GM15510 (cell line): ENCODE results near the gene BHMT2.

Experiments
- POLR2A ChIP-seq: IDR thresholded peaks from 3 replicates; pipeline ENCODE4 v1.6.1; 2011; ENCODE audit warnings: borderline replicate concordance; ENCODE audit not compliant: insufficient read length; ENCODE audit errors: extremely low read depth

The BHMT2 gene

DNA sequence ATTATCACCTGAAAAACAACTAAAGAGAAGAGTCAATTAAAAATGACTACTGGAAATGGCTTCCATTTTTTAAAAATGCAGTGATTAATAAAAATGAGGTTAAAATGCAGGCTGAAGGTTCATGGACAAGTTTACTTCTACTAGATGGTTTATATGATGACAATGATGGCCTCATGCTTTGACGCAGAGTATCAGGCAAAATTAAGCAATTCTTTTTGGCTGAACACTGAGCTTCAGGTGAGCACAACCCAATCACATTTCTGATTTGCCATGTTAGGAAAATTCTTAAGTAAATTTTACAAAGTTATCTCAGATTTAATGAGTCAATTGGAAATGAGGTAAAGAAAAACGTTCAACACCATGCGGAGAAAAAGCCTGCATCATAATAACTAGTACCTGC lies 22.4 kb upstream of the BHMT2 start:
- no peak for TF ChIP-seq POLR2A

DNA sequence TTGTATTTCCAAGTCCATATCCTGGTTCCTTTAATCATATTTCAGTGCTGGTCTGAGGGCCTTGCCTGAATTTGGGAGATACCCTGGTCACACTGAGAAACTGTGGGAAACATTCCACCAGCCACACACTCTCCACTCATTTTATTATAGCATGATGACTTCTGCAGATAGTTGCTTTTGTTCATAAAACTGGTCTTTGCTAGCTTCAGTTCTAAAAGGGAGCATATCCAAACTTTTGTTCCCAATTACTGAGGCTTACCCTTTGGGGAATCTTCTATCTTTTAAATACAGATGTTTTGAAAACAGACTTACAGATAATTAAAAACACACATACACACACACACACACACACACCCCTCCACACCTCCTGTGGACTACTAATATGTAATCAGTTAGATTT lies 21.1 kb upstream of the BHMT2 start:
- no peak for TF ChIP-seq POLR2A

DNA sequence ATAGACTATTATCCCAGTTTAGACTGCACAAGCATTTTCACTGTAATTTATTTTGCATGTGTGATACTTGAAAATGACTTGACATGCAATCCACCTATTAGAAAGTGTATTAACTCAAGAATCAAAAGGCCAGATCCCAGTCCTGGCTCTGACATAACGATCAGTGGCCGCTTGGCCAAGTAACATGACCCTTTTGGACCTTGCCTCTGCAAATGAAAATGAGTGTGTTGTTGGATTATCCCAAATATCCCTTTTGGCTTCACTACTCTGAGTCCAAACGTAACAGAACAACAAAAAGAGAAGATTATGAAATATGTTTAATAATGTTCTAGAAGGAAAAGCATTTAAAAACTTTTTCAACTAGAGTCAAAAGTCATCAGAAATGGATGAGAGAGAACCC lies 19.1 kb upstream of the BHMT2 start:
- no peak for TF ChIP-seq POLR2A

DNA sequence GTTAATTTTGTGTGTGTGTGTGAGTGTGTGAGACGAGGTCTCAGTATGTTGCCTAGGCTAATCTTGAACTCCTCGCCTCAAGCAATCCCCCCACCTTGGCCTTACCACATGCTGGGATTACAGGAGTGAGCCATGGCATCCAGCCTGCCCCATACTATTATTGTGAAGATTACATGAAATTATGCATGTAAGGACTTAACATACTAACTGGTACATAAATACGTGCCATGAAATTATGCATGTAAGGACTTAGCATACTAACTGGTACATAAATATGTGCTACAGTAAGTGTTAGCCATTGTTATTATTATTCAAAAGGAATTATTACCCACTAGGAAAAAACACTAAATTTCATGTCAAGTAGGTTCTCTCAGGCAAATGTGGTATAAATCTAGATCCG lies 16.2 kb upstream of the BHMT2 start:
- TF ChIP-seq POLR2A, result no peak

- TF ChIP-seq POLR2A, result no peak
Observed at GRCh38 chr5:79055017-79055416, 14.6 kb upstream of the BHMT2 start.

- no peak for TF ChIP-seq POLR2A
Observed at GRCh38 chr5:79056847-79057246, 12.7 kb upstream of the BHMT2 start.

GRCh38 chr5:79059674-79060073 lies 9.9 kb upstream of the BHMT2 start:
- no peak for TF ChIP-seq POLR2A

DNA sequence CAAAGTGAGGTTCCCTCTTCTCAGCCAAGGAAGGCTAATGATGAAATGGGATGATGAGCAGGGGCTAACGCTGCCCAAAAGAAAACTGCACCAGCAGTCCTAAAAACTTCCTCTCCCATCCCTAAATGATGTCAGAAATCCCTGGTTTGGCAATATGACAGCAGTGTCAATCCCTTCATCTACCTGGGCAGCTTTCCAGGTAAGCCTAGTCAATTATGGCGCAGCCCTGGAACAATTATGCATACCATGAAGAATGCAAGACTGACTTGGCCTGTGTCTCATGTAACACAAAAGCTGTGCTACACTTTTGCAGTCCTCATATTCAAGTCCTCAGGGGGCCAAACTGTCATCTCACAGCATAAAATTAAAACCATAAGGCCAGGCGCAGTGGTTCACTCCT lies 7.1 kb upstream of the BHMT2 start:
- TF ChIP-seq POLR2A, result no peak

DNA sequence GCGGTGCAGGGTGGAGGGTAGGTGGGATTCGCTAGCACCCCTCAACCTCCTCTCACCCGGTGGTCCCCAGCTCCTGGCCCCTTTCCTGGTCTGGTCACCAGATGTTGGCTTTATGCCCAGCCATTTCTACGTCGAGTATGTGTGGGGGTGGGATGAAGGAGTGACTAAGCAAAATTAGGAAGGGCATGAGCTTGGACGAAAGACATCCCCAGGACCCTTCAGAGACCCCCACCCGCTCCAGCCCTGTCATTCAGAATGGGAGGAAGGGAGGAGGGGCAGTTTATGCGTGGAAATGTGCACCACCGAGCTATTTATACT lies 742 bp downstream of the BHMT2 start:
- TF ChIP-seq POLR2A, result no peak

DNA sequence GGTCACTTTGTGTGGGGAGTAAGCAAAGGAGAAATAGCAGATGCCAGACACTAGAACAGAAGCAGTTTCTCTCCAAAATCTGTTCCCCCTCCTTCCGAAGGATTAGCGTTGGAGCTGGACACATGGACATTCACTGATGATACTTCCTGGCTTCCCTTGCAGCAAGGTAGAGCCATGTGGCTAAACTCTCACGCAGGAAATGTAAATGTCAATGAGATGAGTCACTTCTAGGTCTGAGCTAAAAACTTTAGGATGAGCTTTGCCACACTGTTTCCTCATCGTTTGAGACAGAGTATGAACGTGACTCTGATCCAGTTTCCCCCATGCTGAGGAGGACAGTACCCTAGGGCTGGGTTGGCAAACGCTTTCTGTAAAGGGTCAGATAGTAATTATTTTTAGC lies 5.1 kb downstream of the BHMT2 start:
- no peak for TF ChIP-seq POLR2A

GRCh38 chr5:79075646-79076426 lies 6.3 kb downstream of the BHMT2 start:
- TF ChIP-seq POLR2A, result no peak

DNA sequence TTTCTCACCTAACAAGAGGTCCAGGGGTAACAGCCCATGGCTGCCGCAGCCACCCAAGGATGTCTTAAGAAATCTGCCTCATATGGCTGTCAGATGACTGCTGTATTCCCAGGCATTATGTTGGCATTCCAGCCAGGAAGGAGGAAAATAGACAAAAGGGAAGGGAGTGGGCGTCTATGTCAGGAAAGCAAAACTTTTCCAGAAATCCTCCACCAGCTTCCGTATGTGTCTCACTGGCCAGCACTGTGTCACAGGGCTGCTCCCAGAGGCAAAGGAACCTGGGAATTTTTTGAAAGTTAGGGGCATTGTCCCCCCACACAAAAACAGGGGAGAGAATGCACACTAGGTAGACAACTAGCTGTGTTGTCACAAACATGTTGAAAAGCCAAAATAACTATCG lies 7.3 kb downstream of the BHMT2 start:
- no peak for TF ChIP-seq POLR2A

DNA sequence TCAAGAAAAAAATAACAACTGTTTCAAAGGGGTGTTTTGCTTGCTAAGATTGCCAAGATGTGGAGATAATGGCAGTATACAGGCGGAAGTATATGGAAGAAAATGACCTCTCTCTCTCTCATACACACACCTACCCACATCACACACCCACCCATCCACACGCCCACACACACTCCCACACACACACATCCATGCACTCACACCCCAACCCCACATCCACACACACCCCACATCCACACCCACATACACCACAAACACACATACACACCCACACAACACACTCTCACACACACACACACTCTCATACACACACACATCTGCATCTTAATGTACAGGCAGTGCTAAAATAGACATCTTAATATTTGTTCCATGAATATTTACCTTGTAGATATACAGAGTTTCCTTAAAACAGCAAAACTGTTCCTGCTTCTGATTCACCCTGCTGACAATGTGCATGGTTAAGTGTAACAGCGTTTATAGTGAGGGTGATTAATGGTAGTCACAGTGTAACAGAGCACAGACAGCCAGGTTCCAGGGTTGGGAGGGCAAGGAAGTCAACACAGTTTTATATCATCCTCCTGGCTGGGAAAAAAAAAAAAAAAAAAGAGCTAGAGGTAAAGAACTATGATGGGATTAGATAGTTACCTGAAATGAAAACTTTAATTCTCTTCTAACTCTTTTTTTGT lies 8.3 kb downstream of the BHMT2 start:
- TF ChIP-seq POLR2A, result no peak

DNA sequence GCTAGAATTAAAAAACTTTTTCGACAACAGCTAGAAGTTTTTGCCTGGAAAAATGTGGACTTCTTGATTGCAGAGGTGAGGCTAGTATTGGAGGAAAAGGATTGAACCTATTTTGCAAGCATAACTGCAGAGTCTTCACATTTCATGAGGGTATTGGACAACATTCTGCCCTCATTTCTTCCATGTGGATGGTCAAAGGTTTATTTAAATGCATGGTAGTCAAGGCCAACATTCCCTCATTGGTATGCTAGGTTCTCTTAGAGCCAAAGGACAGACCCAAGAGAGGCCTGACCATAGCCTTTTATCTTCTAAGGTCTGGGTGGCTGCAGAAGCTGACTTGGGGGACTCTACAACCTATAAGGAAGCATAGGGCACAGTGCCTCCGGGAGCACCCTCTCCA lies 11.2 kb downstream of the BHMT2 start:
- TF ChIP-seq POLR2A, result no peak

- no peak for TF ChIP-seq POLR2A
Observed at GRCh38 chr5:79081779-79082178, 12.2 kb downstream of the BHMT2 start.

DNA sequence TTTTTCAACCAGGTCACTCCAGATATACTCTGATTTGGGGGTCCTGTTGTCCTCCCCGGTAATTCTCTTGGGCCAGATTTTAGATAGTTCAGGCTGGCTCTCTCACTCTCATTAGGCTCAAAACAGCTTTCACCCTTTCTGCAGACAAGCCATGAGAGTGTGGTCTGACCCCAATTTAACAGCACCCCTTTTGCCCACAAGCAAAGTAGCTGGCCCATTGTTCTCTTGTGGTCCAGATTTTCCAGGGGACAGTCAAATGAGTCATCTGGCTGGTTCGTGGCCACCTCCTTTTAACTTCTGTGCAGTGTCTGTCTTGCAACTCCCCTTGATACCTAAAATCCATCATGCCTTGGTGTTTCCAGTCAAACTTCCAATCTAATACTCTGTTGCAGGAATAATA lies 16.5 kb downstream of the BHMT2 start:
- no peak for TF ChIP-seq POLR2A
